ENCODE data around the gene SMPD2. TPM values are rescaled to one million over a fixed set of nuclear protein-coding genes. Genes with fewer than 3 reads are reported as not detected.

SMPD2 gene
- total RNA-seq, 1 donor from 2014 or later, result 6.2 TPM

DNA sequence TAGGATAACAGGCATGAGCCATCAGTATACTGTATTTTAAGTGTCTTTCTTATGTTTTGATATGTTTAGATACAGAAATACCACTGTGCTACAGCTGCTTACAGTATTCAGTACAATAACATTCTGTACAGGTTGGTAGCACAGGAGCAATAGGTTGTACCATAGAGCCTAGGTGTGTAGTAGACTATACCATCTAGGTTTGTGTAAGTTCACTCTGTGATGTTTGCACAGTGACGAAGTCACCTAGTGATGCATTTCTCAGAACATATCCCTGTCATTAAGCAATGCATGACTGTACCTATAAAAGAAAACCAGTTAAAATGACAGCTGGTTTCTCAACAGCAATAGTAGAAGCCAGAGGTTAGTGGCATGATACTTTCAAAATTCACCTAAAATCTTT, 45.5 kb downstream of the SMPD2 start:
- no peaks in the 10 kb centered on the region for H4K20me1 ChIP-seq (ENCODE audit: insufficient read depth, low read length)
- H3K9ac ChIP-seq (ENCODE audit: low read length), result no peak overlapping the region
- peaks cover 3% of the 10 kb centered on the region for H3K27me3 ChIP-seq (ENCODE audit: insufficient read depth, low read length)
- no peak overlapping the region for H3K4me3 ChIP-seq (ENCODE audit: insufficient read depth, low read depth, low read length)
- no peaks in the 10 kb centered on the region for H3K9me3 Mint-ChIP-seq (ENCODE audit: unreplicated experiment)
- H3K36me3 Mint-ChIP-seq (ENCODE audit: low read depth, unreplicated experiment), result peaks cover under 1% of the 10 kb centered on the region
- peaks cover 5% of the 10 kb centered on the region for H3K4me1 ChIP-seq (ENCODE audit: insufficient read depth, low read length)
- H3K36me3 ChIP-seq (ENCODE audit: insufficient read depth, low read length), result peaks cover 5% of the 10 kb centered on the region
- no peak overlapping the region for H3K4me2 ChIP-seq (ENCODE audit: low read length)
- no peaks in the 10 kb centered on the region for H3K27me3 Mint-ChIP-seq (ENCODE audit: low read depth, unreplicated experiment)
- H3K4me1 Mint-ChIP-seq (ENCODE audit: low read depth, unreplicated experiment), result peaks cover 4% of the 10 kb centered on the region
- peaks cover 16% of the 10 kb centered on the region for H3K79me2 ChIP-seq (ENCODE audit: insufficient read depth, low read length)
- no peak for FAIRE-seq
- H3K27ac Mint-ChIP-seq (ENCODE audit: unreplicated experiment), result no peak overlapping the region
- no peak for TF ChIP-seq EZH2 (IDR thresholded peaks at IDR 0.05; ENCODE audit: insufficient read depth, low read length)
- H3K4me3 Mint-ChIP-seq (ENCODE audit: unreplicated experiment), result no peak overlapping the region
- DNase-seq (ENCODE audit: low read depth), result no peak
- H2AFZ ChIP-seq (ENCODE audit: low read depth, low read length), result no peak overlapping the region
- no peaks in the 10 kb centered on the region for H3K9me3 ChIP-seq (ENCODE audit: insufficient read depth, low read depth, low read length)
- H3K27ac ChIP-seq (ENCODE audit: low read depth, low read length), result no peak overlapping the region

DNA sequence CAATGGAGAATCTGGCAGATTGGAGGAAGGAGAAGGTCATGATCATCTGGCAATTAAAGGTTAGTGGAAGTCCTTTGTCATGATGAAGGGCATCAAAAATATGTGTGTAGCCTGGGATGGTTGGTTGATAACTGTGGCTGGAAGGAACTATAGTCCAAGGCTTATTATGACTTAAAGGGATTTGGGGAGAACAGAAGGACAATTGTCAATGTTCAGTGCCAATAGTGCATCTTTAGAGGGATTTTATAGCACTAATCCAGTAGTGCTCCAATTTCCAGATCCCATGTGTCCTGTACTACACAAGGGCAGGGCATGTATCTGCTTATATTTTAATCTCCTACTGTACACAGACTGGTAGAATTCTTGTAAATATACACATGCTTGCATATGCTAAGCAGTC, 47.5 kb downstream of the SMPD2 start:
- no peak for DNase-seq (ENCODE audit: low read depth)
- peaks cover 3% of the 10 kb centered on the region for H3K27me3 ChIP-seq (ENCODE audit: insufficient read depth, low read length)
- no peaks in the 10 kb centered on the region for H3K27me3 Mint-ChIP-seq (ENCODE audit: low read depth, unreplicated experiment)
- no peaks in the 10 kb centered on the region for H3K36me3 ChIP-seq (ENCODE audit: insufficient read depth, low read length)
- no peak overlapping the region for H3K27ac Mint-ChIP-seq (ENCODE audit: unreplicated experiment)
- no peak overlapping the region for H3K4me3 Mint-ChIP-seq (ENCODE audit: unreplicated experiment)
- H3K79me2 ChIP-seq (ENCODE audit: insufficient read depth, low read length), result no peaks in the 10 kb centered on the region
- no peaks in the 10 kb centered on the region for H3K9me3 ChIP-seq (ENCODE audit: insufficient read depth, low read depth, low read length)
- no peak overlapping the region for H2AFZ ChIP-seq (ENCODE audit: low read depth, low read length)
- no peak overlapping the region for H3K9ac ChIP-seq (ENCODE audit: low read length)
- FAIRE-seq, result no peak
- H3K27ac ChIP-seq (ENCODE audit: low read depth, low read length), result no peak overlapping the region
- H3K9me3 Mint-ChIP-seq (ENCODE audit: unreplicated experiment), result no peaks in the 10 kb centered on the region
- H3K4me3 ChIP-seq (ENCODE audit: insufficient read depth, low read depth, low read length), result no peak overlapping the region
- H3K36me3 Mint-ChIP-seq (ENCODE audit: low read depth, unreplicated experiment), result no peaks in the 10 kb centered on the region
- no peak overlapping the region for H3K4me2 ChIP-seq (ENCODE audit: low read length)
- H3K4me1 ChIP-seq (ENCODE audit: insufficient read depth, low read length), result no peaks in the 10 kb centered on the region
- TF ChIP-seq, protein P1, sequence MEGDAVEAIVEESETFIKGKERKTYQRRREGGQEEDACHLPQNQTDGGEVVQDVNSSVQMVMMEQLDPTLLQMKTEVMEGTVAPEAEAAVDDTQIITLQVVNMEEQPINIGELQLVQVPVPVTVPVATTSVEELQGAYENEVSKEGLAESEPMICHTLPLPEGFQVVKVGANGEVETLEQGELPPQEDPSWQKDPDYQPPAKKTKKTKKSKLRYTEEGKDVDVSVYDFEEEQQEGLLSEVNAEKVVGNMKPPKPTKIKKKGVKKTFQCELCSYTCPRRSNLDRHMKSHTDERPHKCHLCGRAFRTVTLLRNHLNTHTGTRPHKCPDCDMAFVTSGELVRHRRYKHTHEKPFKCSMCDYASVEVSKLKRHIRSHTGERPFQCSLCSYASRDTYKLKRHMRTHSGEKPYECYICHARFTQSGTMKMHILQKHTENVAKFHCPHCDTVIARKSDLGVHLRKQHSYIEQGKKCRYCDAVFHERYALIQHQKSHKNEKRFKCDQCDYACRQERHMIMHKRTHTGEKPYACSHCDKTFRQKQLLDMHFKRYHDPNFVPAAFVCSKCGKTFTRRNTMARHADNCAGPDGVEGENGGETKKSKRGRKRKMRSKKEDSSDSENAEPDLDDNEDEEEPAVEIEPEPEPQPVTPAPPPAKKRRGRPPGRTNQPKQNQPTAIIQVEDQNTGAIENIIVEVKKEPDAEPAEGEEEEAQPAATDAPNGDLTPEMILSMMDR (IDR thresholded peaks at IDR 0.05; ENCODE audit: insufficient read depth, low read depth, low read length), result no peak
- TF ChIP-seq EZH2 (IDR thresholded peaks at IDR 0.05; ENCODE audit: insufficient read depth, low read length), result no peak
- no peaks in the 10 kb centered on the region for H4K20me1 ChIP-seq (ENCODE audit: insufficient read depth, low read length)
- H3K4me1 Mint-ChIP-seq (ENCODE audit: low read depth, unreplicated experiment), result peaks cover 14% of the 10 kb centered on the region

DNA sequence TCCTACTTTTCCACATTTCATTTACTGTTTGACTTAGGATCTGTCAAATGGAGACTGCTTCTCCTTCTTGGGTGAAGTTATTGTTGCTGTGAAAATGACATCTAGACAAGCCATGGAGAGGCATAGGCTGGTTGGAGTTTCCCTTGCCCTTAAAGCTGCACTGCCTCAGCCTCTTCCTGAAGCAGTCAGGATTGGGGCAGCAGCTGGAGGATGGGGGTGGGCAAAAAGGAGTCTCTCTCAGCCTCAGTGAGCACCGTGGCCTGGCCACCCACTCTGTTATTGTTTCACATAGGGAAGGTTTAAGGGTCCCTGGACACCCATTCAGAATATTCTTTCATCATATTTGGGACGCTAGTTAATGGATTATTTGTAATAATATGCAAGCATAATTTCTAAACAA, 50.2 kb downstream of the SMPD2 start:
- Histone ChIP-seq H3K4me1 (ENCODE audit: insufficient read depth, low read length) (no peaks in the 10 kb centered on the region), H3K9me3 (ENCODE audit: insufficient read depth, low read depth, low read length) (no peaks in the 10 kb centered on the region), H3K36me3 (ENCODE audit: insufficient read depth, low read length) (no peaks in the 10 kb centered on the region), H4K20me1 (ENCODE audit: insufficient read depth, low read length) (no peaks in the 10 kb centered on the region), H3K4me3 (ENCODE audit: insufficient read depth, low read depth, low read length) (no peak overlapping the region), H3K27me3 (ENCODE audit: insufficient read depth, low read length) (peaks cover 3% of the 10 kb centered on the region), H3K79me2 (ENCODE audit: insufficient read depth, low read length) (no peaks in the 10 kb centered on the region), H3K9ac (ENCODE audit: low read length) (no peak overlapping the region), H2AFZ (ENCODE audit: low read depth, low read length) (no peak overlapping the region), H3K4me2 (ENCODE audit: low read length) (no peak overlapping the region), H3K27ac (ENCODE audit: low read depth, low read length) (no peak overlapping the region)
- Mint-ChIP-seq H3K4me3 (ENCODE audit: unreplicated experiment) (no peak overlapping the region), H3K27me3 (ENCODE audit: low read depth, unreplicated experiment) (no peaks in the 10 kb centered on the region), H3K36me3 (ENCODE audit: low read depth, unreplicated experiment) (no peaks in the 10 kb centered on the region), H3K4me1 (ENCODE audit: low read depth, unreplicated experiment) (peaks cover 14% of the 10 kb centered on the region), H3K27ac (ENCODE audit: unreplicated experiment) (no peak overlapping the region), H3K9me3 (ENCODE audit: unreplicated experiment) (no peaks in the 10 kb centered on the region)
- TF ChIP-seq EZH2 (IDR thresholded peaks at IDR 0.05; ENCODE audit: insufficient read depth, low read length), result no peak
- TF ChIP-seq, protein P1 (IDR thresholded peaks at IDR 0.05; ENCODE audit: insufficient read depth, low read depth, low read length), result no peak
- DNase-seq (ENCODE audit: low read depth), result no peak
- FAIRE-seq, result no peak
